ENCODE measurements around the gene AMIGO1. TPM values are rescaled to one million over a fixed set of nuclear protein-coding genes. Genes with fewer than 3 reads are reported as not detected.

AMIGO1 gene, protein sequence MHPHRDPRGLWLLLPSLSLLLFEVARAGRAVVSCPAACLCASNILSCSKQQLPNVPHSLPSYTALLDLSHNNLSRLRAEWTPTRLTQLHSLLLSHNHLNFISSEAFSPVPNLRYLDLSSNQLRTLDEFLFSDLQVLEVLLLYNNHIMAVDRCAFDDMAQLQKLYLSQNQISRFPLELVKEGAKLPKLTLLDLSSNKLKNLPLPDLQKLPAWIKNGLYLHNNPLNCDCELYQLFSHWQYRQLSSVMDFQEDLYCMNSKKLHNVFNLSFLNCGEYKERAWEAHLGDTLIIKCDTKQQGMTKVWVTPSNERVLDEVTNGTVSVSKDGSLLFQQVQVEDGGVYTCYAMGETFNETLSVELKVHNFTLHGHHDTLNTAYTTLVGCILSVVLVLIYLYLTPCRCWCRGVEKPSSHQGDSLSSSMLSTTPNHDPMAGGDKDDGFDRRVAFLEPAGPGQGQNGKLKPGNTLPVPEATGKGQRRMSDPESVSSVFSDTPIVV
- 7.6 TPM for total RNA-seq

DNA sequence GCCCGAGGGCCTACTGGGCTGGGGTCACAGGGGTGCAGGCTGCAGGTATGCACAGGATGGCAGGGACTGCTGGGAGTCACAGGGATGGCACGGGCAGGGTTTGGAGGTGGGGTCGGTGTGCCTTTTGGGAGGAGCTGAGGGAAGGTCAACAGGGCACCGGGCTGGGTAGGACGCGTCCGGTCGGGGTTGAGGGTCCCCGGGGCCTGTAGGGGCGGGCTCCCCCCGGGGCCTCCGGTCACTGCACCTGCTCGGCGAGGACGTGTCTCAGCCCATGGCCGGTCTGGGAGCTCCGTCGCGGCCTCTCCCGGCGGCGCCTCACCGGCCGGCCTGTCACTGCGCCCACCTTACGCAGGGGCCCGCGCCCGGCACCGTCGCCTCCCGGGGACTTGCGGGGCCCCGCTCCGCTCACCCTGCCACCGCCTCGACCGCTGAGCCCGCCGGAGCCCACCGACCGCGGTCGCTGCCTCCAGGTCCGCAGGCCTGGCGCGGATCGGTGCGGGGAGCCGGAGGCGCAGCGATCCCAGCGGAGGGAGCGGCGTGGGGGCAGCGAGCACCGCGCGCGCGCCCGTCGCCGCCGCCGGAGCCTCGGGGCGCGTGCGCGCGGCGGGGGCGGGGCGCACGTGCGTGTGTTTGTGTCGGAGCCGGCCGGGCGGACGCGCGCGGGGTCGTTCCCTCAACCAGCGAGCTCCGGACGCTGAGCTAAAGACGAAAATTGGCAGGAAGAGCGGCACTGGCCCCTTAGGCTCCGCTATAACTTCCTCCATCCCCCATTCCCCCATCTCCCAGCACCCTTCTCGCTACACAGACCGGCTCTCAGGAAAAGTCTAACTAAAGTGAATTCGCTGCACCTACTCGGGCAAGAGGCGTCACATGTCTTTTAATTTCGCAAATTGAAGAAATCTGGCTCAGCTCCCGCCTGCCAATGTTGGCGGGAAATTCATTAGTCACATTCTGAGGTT is at the start of gene AMIGO1:
Gene AMIGO1, minus strand, starts transcription at position 552 of the 959 bp plus-strand sequence. CDS start 815 bp downstream, outside the sequence.

GRCh38 chr1:109548321-109549267 is 39.1 kb upstream of the AMIGO1 start, which contains the start of gene GNAI3:
TSS of gene GNAI3 (plus strand) at chr1:109548615. CDS start at chr1:109548721, 106 bp downstream.

GRCh38 chr1:109539676-109540075 is 30.1 kb upstream of the AMIGO1 start, which contains the start of gene GPR61:
TSS of gene GPR61 (plus strand) at chr1:109539872. CDS start at chr1:109543023, 3,151 bp downstream.

DNA sequence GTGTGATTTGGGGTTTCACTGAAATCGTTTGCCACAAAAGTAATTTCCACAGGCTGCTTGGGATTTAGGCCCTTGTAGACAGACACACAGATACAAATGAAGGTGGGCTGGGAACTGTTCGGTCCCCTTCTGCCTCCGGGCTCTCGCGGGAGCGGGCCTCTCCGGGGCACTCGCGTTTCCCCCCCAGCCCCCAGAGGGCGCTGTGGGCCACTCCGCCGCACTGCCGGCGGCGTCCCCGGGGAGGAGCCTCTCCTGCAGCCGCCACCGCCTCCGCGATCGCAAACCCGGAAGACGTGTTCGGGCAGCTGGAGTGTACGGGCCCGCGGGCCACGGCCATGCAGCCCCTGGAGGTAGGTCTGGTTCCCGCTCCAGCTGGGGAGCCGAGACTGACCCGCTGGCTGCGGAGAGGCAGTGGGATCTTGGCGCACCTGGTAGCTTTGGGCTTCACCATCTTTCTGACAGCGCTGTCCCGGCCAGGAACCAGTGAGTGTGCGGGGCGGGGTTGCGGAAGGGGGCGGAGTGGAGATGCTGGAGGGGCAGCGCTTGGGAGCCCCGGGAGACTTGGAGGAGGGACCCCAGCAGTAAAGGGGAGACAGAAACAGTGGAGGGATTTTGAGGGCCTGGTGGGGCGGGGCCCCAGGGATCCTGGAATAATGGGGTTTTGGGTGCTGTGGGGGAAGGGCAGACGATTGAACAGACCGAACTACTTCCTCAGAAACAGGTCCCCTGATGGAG is 15.6 kb downstream of the AMIGO1 start, which contains the start of gene CYB561D1:
Gene CYB561D1, plus strand, starts transcription at position 290 of the 735 bp plus-strand sequence. Its CDS starts 46 bp downstream, at position 336.

DNA sequence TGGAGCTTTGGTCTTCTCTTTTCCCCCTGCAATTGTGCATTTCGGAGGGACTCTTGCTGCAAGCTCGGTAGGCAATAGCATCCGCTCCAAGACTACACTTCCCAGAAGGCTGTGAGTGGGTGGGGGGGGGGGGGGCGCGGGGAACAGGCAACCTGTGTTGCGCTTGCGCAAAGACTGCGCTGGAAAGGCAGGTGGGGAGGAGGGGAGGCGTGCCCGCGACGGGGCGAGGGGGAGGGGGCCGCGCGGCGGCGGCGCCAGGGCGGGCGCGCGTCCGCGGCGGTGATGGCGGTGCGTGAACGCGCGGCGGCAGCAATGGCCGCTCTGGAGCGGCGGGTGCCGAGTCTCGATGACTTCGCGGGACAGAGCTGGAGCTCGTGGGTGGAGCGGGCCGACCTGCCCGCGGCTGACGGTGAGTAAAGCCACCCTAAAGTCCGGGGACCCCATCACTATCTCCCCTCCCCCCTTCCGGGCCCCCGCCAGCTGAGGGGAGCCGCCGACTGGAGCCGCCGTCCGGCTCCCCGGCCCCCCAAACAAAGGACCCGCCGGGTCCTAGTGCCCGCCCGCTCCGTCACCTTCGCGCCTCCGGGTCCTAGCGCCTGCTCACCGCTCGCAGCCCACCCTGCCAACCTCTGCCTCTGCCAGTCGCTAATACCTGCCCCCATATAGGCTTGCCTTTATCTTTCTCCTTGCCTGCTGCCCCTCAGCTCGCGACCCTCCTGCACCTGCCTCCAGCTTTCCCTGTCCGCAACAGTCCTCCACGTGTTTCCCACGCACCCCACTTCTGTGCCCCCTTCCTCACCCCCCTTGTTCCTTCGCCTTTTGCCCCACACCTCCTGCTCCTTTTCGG is 25.6 kb downstream of the AMIGO1 start, which contains the start of gene ATXN7L2:
Gene ATXN7L2, plus strand, starts transcription at position 234 of the 847 bp plus-strand sequence. Its CDS starts 49 bp downstream, at position 283.

DNA sequence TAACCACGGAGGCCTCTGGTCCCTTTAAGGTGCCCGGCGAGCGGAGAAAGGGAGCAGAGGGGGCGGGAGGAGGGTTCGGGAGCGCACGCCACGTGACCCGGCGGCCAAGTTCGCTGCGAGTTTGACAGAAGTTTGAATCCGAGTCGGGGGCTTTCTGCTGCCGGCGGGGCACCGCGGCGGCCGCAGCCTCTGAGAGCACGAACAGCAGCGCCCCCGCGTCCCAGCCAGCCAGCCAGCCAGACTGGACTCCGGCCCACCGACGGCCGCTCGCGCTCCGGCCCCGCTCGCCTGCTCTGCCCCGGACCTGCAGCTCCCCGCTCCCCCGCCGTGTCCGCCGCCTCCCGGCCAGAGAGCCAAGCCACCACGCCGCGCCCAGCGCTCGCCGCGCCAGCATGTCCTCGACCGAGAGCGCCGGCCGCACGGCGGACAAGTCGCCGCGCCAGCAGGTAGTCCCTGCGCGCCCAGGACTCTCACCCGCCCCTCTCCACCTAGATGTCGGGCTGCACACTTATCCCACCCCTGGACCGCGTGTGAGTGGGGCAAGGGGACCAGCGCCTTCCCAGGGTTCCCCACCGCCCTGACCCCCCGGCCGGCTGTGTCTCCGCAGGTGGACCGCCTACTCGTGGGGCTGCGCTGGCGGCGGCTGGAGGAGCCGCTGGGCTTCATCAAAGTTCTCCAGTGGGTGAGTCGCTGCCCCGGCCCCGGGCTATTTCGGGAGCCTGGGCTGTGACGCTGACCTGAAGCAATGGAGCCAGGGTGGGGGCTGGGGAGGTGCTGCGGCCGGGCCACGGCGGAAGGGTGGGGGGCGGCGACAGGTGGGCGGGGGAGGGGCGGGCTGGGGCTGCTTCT is 42.9 kb downstream of the AMIGO1 start, which contains the start of gene SYPL2:
Gene SYPL2, plus strand, starts transcription at position 95 of the 849 bp plus-strand sequence. Its CDS starts 298 bp downstream, at position 393.

Other genes with a start within 250 kb of the AMIGO1 start
- 8.1 TPM for gene PSRC1, start 226.6 kb downstream of the AMIGO1 start, total RNA-seq
- gene MYBPHL, start 202.7 kb downstream of the AMIGO1 start, total RNA-seq = not detected
- 52.5 TPM for gene SORT1, start 111.8 kb downstream of the AMIGO1 start, total RNA-seq
- 23.8 TPM for gene PSMA5, start 83.3 kb downstream of the AMIGO1 start, total RNA-seq
- 25.6 TPM for gene SYPL2, start 43.2 kb downstream of the AMIGO1 start, total RNA-seq
- gene ATXN7L2, start 25.8 kb downstream of the AMIGO1 start, total RNA-seq = 6.0 TPM
- gene CYB561D1, start 15.6 kb downstream of the AMIGO1 start, total RNA-seq = 6.3 TPM
- 0.35 TPM for gene GPR61, start 30.1 kb upstream of the AMIGO1 start, total RNA-seq
- 8.3 TPM for gene GNAI3, start 38.9 kb upstream of the AMIGO1 start, total RNA-seq
- gene GNAT2, start 109.9 kb upstream of the AMIGO1 start, total RNA-seq = not detected
- gene AMPD2, start 110.1 kb upstream of the AMIGO1 start, total RNA-seq = 66.7 TPM
- gene GSTM4, start 146.4 kb upstream of the AMIGO1 start, total RNA-seq = 33.1 TPM
- gene GSTM2, start 158.3 kb upstream of the AMIGO1 start, total RNA-seq = 102 TPM
- not detected for gene GSTM1, start 178.1 kb upstream of the AMIGO1 start, total RNA-seq
- gene GSTM5, start 202.5 kb upstream of the AMIGO1 start, total RNA-seq = 16.5 TPM
- 175 TPM for gene GSTM3, start 231.3 kb upstream of the AMIGO1 start, total RNA-seq

Data from metanephros (tissue), 1 donor.